Measurements from ENCODE around the gene GPA33. TPM values are rescaled to one million over a fixed set of nuclear protein-coding genes. Genes with fewer than 3 reads are reported as not detected.

Gene GPA33
- total and polyA plus RNA-seq, 10 of the 15 experiments (the other 5 are each of a cell fraction or from before 2014, with no cell fraction given): 0.09 to 0.27 (median 0.21) TPM; not detected in 1

- TF ChIP-seq RELB (IDR thresholded peaks at IDR 0.05; ENCODE audit: low read depth): peak; percentile 44
- TF ChIP-seq CREB1 (IDR thresholded peaks at IDR 0.05; ENCODE audit: low read depth): no peak
- no peak for TF ChIP-seq MYC (IDR thresholded peaks at IDR 0.05; ENCODE audit: insufficient read depth, insufficient read length, insufficient replicate concordance, low read length, severe bottlenecking)
- 0 out of 2 replicates have a peak, but pooled peaks have one; percentile 56 for TF ChIP-seq BCL11A (IDR thresholded peaks at IDR 0.05; ENCODE audit: low read depth, low read length)
- TF ChIP-seq RUNX3 (IDR thresholded peaks at IDR 0.05; ENCODE audit: low read length): peak; percentile 99
Measured at GRCh38 chr1:167110586-167110985, 20.4 kb upstream of the GPA33 start (continued).

GRCh38 chr1:167109125-167109524, 18.9 kb upstream of the GPA33 start:
- no TSS peak for BruUV-seq (replicated peaks)
- no peak overlapping the region for H3K27ac ChIP-seq (ENCODE audit: control insufficient read depth, insufficient read depth)

More at GRCh38 chr1:167109125-167109524, 18.9 kb upstream of the GPA33 start:
- SMC1A ChIA-PET (ENCODE audit: uncharacterized antibody, unreplicated experiment): interaction anchor here (0.9 to 2.2 kb wide), 6 partner anchors 16 to 200 kb away, joined by 3 to 9 read pairs (median 3); no protein-coding TSS in a partner anchor
- in situ Hi-C loops (cut with MboI): no loop called here
- H3K27me3 ChIP-seq (replicated peaks in 1 of 2; ENCODE audit: control insufficient read depth in 2 of 2, insufficient read depth in 2 of 2, low read length in 1 of 2): no peaks in the 10 kb centered on the region; a peak in 1 of 4 replicates
- intact Hi-C loops (cut with micrococcal nuclease; ENCODE audit: unreplicated experiment): loop anchor here (5.0 kb wide), 1 partner anchor 113 kb away; the partner anchor contains the start of gene POU2F1
- no peak overlapping the region for H3K4me2 ChIP-seq (ENCODE audit: control insufficient read depth, insufficient read depth)
- H3K9me3 ChIP-seq (replicated peaks; ENCODE audit: control insufficient read depth, insufficient read depth, low read length): no peaks in the 10 kb centered on the region; the same call in 2 of the 3 replicates
- no peaks in the 10 kb centered on the region for H3K36me3 ChIP-seq (ENCODE audit: control insufficient read depth in 2 of 2, insufficient read depth in 2 of 2, low read length in 1 of 2)
- WGBS (ENCODE audit: insufficient coverage, insufficient replicate concordance, low lambda C conversion rate, missing lambda C conversion rate): 26% methylated on average over 2 of the region's 2 CpGs
- no peak overlapping the region for H2AFZ ChIP-seq (ENCODE audit: control insufficient read depth, low read depth, low read length)
- RAD21 ChIA-PET (ENCODE audit: unreplicated experiment): no interaction called here
- CTCF ChIA-PET: interaction anchor here (0.7 to 1.9 kb wide), 6 partner anchors 15 to 572 kb away, joined by 3 to 10 read pairs (median 4); partner anchors contain the start of gene POU2F1
- peaks cover 23% of the 10 kb centered on the region for H3K4me1 ChIP-seq (ENCODE audit: control insufficient read depth, insufficient read depth, low read length)
- no peaks in the 10 kb centered on the region for H3K79me2 ChIP-seq (ENCODE audit: control insufficient read depth, insufficient read depth, low read length)
- H3K9ac ChIP-seq (ENCODE audit: control insufficient read depth, insufficient read depth, low read length): no peak overlapping the region
- FAIRE-seq (no peak), ATAC-seq (peak; percentile 61), DNase-seq (ENCODE audit: low read depth, low spot score) (no peak)
- H4K20me1 ChIP-seq (ENCODE audit: control insufficient read depth, insufficient read depth): no peaks in the 10 kb centered on the region
- no peak overlapping the region for H3K4me3 ChIP-seq
- POLR2A ChIA-PET: interaction anchor here (1.8 kb wide), 1 partner anchor 18 kb away, joined by 4 read pairs; the partner anchor contains the start of gene GPA33
- TF ChIP-seq SPI1 (IDR thresholded peaks at IDR 0.05; ENCODE audit: borderline replicate concordance, insufficient read depth, low read depth, low read length): peak; percentile 55; the same call in 1 of the 2 replicates
- 0 out of 2 replicates have a peak, but pooled peaks have one; percentile 20 for TF ChIP-seq EED (IDR thresholded peaks at IDR 0.05; ENCODE audit: low read depth)
- no peak for TF ChIP-seq ZNF687 (IDR thresholded peaks at IDR 0.05)
- TF ChIP-seq EP300 (IDR thresholded peaks at IDR 0.05; ENCODE audit: borderline replicate concordance in 1 of 2, control insufficient read depth in 1 of 2, low read depth in 2 of 2, low read length in 2 of 2): no peak
